H1 (cell line): Measurements from ENCODE around the gene GNG4.

Experiments used
- ATF2 ChIP-seq: IDR thresholded peaks from 2 replicates; pipeline ENCODE4 v1.6.1; 2012; ENCODE audit warnings: low read length, inconsistent platforms
- GABPA ChIP-seq: IDR thresholded peaks from 2 replicates; pipeline ENCODE4 v1.6.1; 2011; ENCODE audit warnings: mild to moderate bottlenecking, low read length, moderate library complexity, borderline replicate concordance; ENCODE audit not compliant: insufficient read depth
- MAFK ChIP-seq: IDR thresholded peaks from 2 replicates; pipeline ENCODE4 v1.6.1; 2012; ENCODE audit warnings: low read depth, mild to moderate bottlenecking, improper control_type of control experiment, low read length
- RFX5 ChIP-seq: IDR thresholded peaks from 2 replicates; pipeline ENCODE4 v1.6.1; 2011; ENCODE audit warnings: low read depth, low read length, improper control_type of control experiment, borderline replicate concordance
- TF ChIP-seq, protein P1 (sequence below): IDR thresholded peaks from 2 replicates; pipeline ENCODE4 v1.6.1; 2011; ENCODE audit warnings: low read depth, mild to moderate bottlenecking, low read length; ENCODE audit not compliant: insufficient read depth
- TF ChIP-seq, protein P2 (sequence below), 3 experiments: IDR thresholded peaks; 1 replicate in 2 of 3; 2 replicates in 1 of 3; pipeline versions ENCODE4 v1.5.1 to v1.6.1; 2011; ENCODE audit warnings: low read length in 3 of 3, mild to moderate bottlenecking in 3 of 3, inconsistent platforms in 2 of 3, low read depth in 1 of 3, moderate library complexity in 1 of 3; ENCODE audit not compliant: insufficient read depth in 1 of 3; ENCODE audit errors: control extremely low read depth in 1 of 3
- TF ChIP-seq, protein P3 (sequence below): IDR thresholded peaks from 2 replicates; pipeline ENCODE4 v1.6.1; 2012; ENCODE audit warnings: inconsistent platforms

- TF ChIP-seq ATF2 (no peak), RFX5 (no peak), GABPA (no peak), MAFK (no peak)
- TF ChIP-seq, protein P1, sequence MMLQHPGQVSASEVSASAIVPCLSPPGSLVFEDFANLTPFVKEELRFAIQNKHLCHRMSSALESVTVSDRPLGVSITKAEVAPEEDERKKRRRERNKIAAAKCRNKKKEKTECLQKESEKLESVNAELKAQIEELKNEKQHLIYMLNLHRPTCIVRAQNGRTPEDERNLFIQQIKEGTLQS, result no peak
- TF ChIP-seq, protein P2, sequence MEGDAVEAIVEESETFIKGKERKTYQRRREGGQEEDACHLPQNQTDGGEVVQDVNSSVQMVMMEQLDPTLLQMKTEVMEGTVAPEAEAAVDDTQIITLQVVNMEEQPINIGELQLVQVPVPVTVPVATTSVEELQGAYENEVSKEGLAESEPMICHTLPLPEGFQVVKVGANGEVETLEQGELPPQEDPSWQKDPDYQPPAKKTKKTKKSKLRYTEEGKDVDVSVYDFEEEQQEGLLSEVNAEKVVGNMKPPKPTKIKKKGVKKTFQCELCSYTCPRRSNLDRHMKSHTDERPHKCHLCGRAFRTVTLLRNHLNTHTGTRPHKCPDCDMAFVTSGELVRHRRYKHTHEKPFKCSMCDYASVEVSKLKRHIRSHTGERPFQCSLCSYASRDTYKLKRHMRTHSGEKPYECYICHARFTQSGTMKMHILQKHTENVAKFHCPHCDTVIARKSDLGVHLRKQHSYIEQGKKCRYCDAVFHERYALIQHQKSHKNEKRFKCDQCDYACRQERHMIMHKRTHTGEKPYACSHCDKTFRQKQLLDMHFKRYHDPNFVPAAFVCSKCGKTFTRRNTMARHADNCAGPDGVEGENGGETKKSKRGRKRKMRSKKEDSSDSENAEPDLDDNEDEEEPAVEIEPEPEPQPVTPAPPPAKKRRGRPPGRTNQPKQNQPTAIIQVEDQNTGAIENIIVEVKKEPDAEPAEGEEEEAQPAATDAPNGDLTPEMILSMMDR (IDR thresholded peaks at IDR 0.05; ENCODE audit: control extremely low read depth in 1 of 3, insufficient read depth in 1 of 3, low read depth in 1 of 3, low read length in 3 of 3), result no peak
- TF ChIP-seq, protein P3, sequence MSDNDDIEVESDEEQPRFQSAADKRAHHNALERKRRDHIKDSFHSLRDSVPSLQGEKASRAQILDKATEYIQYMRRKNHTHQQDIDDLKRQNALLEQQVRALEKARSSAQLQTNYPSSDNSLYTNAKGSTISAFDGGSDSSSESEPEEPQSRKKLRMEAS, result no peak
Observed at GRCh38 chr1:235639226-235640205, 10.1 kb downstream of the GNG4 start.
